Ishikawa (cell line): Measurements from ENCODE around the gene RANBP17.
A peak's percentile ranks its signal among the peaks of the same experiment; 100 is the strongest.

Experiments
- CREB1 ChIP-seq: IDR thresholded peaks from 2 replicates; pipeline ENCODE4 v1.6.1; 2012; ENCODE audit warnings: low read depth
- EGR1 ChIP-seq: IDR thresholded peaks from 2 replicates; pipeline ENCODE4 v1.6.1; 2012
- EP300 ChIP-seq: IDR thresholded peaks from 2 replicates; pipeline ENCODE4 v1.6.1; 2012; ENCODE audit warnings: borderline replicate concordance
- MAX ChIP-seq: IDR thresholded peaks from 2 replicates; pipeline ENCODE4 v1.6.1; 2012
- RAD21 ChIP-seq: IDR thresholded peaks from 2 replicates; pipeline ENCODE4 v1.6.1; 2012; ENCODE audit warnings: low read depth
- TAF1 ChIP-seq: IDR thresholded peaks from 2 replicates; pipeline ENCODE4 v1.6.1; 2012; ENCODE audit warnings: low read depth, mild to moderate bottlenecking
- TF ChIP-seq, protein P1 (sequence below): IDR thresholded peaks from 2 replicates; pipeline ENCODE4 v1.6.1; 2012
- TF ChIP-seq, protein P2 (sequence below): IDR thresholded peaks from 2 replicates; pipeline ENCODE4 v1.6.1; 2012; ENCODE audit warnings: low read depth, mild to moderate bottlenecking

DNA sequence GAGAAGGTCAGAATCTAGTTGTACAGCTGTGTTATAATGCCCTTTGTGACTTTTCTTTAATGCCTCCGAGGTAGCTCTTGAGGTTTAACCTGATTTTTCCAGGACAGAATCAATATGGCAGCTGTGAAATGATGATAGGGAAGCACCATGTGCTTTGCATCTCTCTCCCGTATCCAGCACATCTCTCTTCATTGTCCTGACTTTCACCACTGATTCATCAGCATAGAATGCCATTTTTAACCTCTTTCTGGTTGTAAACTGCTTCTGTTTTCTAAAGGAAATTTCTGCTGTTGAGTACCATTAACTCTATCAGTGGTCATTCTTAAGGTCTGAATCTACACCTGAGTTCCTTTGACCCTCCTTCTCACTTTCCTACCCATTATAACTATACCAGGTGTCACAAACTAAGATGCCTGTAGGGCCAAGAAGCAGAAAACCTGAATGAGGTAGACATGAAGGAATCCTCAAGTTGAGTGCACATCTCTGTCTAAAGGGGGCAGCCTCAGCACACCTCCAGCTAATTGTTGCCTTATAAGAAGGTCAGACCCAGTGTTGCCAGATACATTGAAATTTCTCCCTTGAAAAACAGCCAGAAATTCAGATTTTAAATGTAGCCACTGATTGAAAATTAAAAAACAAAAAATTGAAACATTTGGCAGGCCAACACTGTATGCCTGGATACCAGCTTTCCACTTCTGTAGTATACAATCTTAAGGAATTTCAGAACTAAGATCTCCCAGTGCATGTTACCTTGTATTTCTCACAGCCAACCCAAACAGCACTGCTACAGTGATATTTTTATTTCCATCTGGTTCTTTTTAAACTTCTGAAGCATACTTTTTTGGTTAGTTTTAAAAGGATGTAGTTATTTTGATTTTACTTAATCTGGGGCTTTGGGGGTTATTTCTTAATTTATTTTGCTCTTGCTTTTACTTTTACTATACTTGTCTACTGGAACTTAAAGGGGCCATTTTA, 411.5 kb downstream of the RANBP17 start:
- TF ChIP-seq MAX (no peak), RAD21 (peak; percentile 77), EP300 (no peak), EGR1 (no peak), TAF1 (no peak), CREB1 (no peak)
- TF ChIP-seq, protein P1, sequence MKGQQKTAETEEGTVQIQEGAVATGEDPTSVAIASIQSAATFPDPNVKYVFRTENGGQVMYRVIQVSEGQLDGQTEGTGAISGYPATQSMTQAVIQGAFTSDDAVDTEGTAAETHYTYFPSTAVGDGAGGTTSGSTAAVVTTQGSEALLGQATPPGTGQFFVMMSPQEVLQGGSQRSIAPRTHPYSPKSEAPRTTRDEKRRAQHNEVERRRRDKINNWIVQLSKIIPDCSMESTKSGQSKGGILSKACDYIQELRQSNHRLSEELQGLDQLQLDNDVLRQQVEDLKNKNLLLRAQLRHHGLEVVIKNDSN = no peak
- TF ChIP-seq, protein P2, sequence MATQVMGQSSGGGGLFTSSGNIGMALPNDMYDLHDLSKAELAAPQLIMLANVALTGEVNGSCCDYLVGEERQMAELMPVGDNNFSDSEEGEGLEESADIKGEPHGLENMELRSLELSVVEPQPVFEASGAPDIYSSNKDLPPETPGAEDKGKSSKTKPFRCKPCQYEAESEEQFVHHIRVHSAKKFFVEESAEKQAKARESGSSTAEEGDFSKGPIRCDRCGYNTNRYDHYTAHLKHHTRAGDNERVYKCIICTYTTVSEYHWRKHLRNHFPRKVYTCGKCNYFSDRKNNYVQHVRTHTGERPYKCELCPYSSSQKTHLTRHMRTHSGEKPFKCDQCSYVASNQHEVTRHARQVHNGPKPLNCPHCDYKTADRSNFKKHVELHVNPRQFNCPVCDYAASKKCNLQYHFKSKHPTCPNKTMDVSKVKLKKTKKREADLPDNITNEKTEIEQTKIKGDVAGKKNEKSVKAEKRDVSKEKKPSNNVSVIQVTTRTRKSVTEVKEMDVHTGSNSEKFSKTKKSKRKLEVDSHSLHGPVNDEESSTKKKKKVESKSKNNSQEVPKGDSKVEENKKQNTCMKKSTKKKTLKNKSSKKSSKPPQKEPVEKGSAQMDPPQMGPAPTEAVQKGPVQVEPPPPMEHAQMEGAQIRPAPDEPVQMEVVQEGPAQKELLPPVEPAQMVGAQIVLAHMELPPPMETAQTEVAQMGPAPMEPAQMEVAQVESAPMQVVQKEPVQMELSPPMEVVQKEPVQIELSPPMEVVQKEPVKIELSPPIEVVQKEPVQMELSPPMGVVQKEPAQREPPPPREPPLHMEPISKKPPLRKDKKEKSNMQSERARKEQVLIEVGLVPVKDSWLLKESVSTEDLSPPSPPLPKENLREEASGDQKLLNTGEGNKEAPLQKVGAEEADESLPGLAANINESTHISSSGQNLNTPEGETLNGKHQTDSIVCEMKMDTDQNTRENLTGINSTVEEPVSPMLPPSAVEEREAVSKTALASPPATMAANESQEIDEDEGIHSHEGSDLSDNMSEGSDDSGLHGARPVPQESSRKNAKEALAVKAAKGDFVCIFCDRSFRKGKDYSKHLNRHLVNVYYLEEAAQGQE = no peak
